GM12892 (cell line): ENCODE data around the gene STK32B.

Experiments
- POLR2A ChIP-seq: IDR thresholded peaks from 2 replicates; pipeline ENCODE4 v1.6.1; 2011; ENCODE audit warnings: low read depth, low read length, control low read depth
- POLR2AphosphoS5 ChIP-seq: IDR thresholded peaks from 2 replicates; pipeline ENCODE4 v1.6.1; 2011; ENCODE audit warnings: low read depth, low read length, control low read depth
- TAF1 ChIP-seq: IDR thresholded peaks from 2 replicates; pipeline ENCODE4 v1.6.1; 2011; ENCODE audit warnings: low read depth, mild to moderate bottlenecking, control low read depth, low read length, borderline replicate concordance

- no peak for TF ChIP-seq POLR2AphosphoS5
- no peak for TF ChIP-seq POLR2A
- no peak for TF ChIP-seq TAF1
Observed at GRCh38 chr4:5122114-5122513, 70.8 kb downstream of the STK32B start.
